ENCODE measurements around the gene HRK. TPM values are rescaled to one million over a fixed set of nuclear protein-coding genes. Genes with fewer than 3 reads are reported as not detected.

Gene HRK
- total and polyA plus RNA-seq, 2 of the 4 experiments (the other 2 are of a cell fraction): not detected

DNA sequence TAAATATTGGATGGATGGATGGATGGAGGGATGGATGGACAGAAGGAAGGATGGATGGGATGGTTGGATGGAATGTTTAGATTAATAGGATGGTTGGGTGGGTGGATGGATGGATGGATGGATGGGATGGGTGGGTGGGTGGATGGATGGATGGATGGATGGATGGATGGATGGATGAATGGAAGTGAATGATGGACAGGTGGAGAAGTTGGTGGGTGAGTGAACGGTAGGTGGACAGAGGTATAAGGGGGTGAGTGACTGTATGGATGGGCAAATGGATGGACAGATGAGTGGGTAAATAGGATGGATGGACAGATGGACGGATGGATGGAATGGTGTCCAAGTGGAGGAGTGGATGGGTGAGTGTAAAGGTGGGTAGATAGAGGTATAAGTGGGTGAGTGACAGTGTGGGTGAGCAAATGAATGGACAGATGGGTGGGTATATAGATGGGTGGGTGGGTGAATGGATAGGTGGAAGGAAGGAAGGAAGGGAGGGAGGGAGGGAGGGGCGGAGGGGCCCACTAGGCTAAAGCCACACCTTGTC, 41.9 kb downstream of the HRK start:
- H3K27ac ChIP-seq (ENCODE audit: insufficient read depth, low read length): no peak overlapping the region

More for the DNA sequence above, 41.9 kb downstream of the HRK start:
- H2AK5ac ChIP-seq (ENCODE audit: low read depth, low read length): no peak overlapping the region
- no peak overlapping the region for H4K8ac ChIP-seq (ENCODE audit: low read depth in 2 of 2, low read length in 2 of 2)
- no peak overlapping the region for H3K4ac ChIP-seq (ENCODE audit: low read depth, low read length)
- H3K9me1 ChIP-seq (ENCODE audit: insufficient read depth, low read length): no peaks in the 10 kb centered on the region
- no peak overlapping the region for H3K56ac ChIP-seq (ENCODE audit: extremely low read depth, insufficient read depth, low read length)
- no peaks in the 10 kb centered on the region for H3K27me3 ChIP-seq (ENCODE audit: control insufficient read depth, insufficient read depth, low read length)
- no peak overlapping the region for H3K4me2 ChIP-seq (ENCODE audit: low read depth, low read length)
- H3K36me3 ChIP-seq (ENCODE audit: control insufficient read depth, insufficient read depth, low read length): no peaks in the 10 kb centered on the region
- H3K79me1 ChIP-seq (ENCODE audit: low read depth in 1 of 2, low read length in 2 of 2): no peaks in the 10 kb centered on the region
- 56% methylated on average over 2 of the region's 3 CpGs; no CpG with 5 or more reads in 1 of the 2 experiments for WGBS, 2 experiments (ENCODE audit: extremely low coverage in 2 of 2, insufficient read length in 1 of 2)
- no peak overlapping the region for H3K18ac ChIP-seq (ENCODE audit: low read depth, low read length)
- H2BK5ac ChIP-seq (ENCODE audit: low read depth, low read length, poor library complexity, severe bottlenecking): no peak overlapping the region
- H3K9ac ChIP-seq (ENCODE audit: low read depth, low read length): no peak overlapping the region
- no peak overlapping the region for H3K4me3 ChIP-seq (ENCODE audit: insufficient read depth, low read depth, low read length)
- H2BK120ac ChIP-seq (ENCODE audit: low read depth, low read length): no peak overlapping the region
- in situ Hi-C loops (cut with MboI; ENCODE audit: low sequenced_read_pairs): no loop called here
- TF ChIP-seq NFE2L2 (IDR thresholded peaks at IDR 0.05; ENCODE audit: low read depth, low read length) (no peak), MXI1 (IDR thresholded peaks at IDR 0.05; ENCODE audit: borderline replicate concordance, low read depth, low read length) (no peak), MAZ (IDR thresholded peaks at IDR 0.05; ENCODE audit: borderline replicate concordance, low read depth, low read length) (no peak), RCOR1 (IDR thresholded peaks at IDR 0.05; ENCODE audit: insufficient replicate concordance, low read length) (no peak)
- TF ChIP-seq, protein P1, sequence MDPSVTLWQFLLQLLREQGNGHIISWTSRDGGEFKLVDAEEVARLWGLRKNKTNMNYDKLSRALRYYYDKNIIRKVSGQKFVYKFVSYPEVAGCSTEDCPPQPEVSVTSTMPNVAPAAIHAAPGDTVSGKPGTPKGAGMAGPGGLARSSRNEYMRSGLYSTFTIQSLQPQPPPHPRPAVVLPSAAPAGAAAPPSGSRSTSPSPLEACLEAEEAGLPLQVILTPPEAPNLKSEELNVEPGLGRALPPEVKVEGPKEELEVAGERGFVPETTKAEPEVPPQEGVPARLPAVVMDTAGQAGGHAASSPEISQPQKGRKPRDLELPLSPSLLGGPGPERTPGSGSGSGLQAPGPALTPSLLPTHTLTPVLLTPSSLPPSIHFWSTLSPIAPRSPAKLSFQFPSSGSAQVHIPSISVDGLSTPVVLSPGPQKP (IDR thresholded peaks at IDR 0.05; ENCODE audit: borderline replicate concordance, low read depth, low read length): no peak
- intact Hi-C loops (cut with micrococcal nuclease): no loop called here
- no peak overlapping the region for H3K23ac ChIP-seq (ENCODE audit: low read depth, low read length)
- no peak for DNase-seq
- H3K4me1 ChIP-seq (ENCODE audit: control insufficient read depth, insufficient read depth, low read length): no peaks in the 10 kb centered on the region
- ChIA-PET CTCF (no interaction called here), POLR2A (ENCODE audit: unreplicated experiment) (no interaction called here)
- H2AFZ ChIP-seq (replicated peaks; ENCODE audit: low read length, poor library complexity): no peak overlapping the region
- H4K91ac ChIP-seq (ENCODE audit: insufficient read depth, low read depth, low read length): no peak overlapping the region
- no peak overlapping the region for H2BK15ac ChIP-seq (ENCODE audit: low read depth, low read length)
- no peak overlapping the region for H2AK9ac ChIP-seq (replicated peaks; ENCODE audit: low read depth, low read length, poor library complexity)
- no peak overlapping the region for H3K14ac ChIP-seq (replicated peaks; ENCODE audit: low read depth, low read length)
- H2BK20ac ChIP-seq (ENCODE audit: low read depth, low read length): no peak overlapping the region
- H3K9me3 ChIP-seq (ENCODE audit: control insufficient read depth, insufficient read depth, low read length): no peaks in the 10 kb centered on the region
- BruUV-seq (replicated peaks): no TSS peak
- no peaks in the 10 kb centered on the region for H4K20me1 ChIP-seq (ENCODE audit: insufficient read depth, low read length)
- dilution Hi-C loops (cut with HindIII; ENCODE audit: low sequenced_read_pairs, unreplicated experiment): no loop called here
- H4K5ac ChIP-seq (ENCODE audit: low read depth, low read length): no peak overlapping the region
- ATAC-seq (ENCODE audit: low read depth): no peak

All from IMR-90 (cell line).